ENCODE results near the gene ADAM30.

Gene ADAM30

GRCh38 chr1:119915517-119915916, 19.2 kb upstream of the ADAM30 start:
- Histone ChIP-seq H3K27me3 (ENCODE audit: low read depth, low read length) (no peaks in the 10 kb centered on the region), H3K36me3 (replicated peaks; ENCODE audit: low read depth, low read length) (peaks cover 58% of the 10 kb centered on the region), H3K9me3 (ENCODE audit: insufficient read depth, low read length) (no peaks in the 10 kb centered on the region), H3K79me2 (ENCODE audit: low read length) (no peaks in the 10 kb centered on the region), H3K4me1 (ENCODE audit: low read length) (no peaks in the 10 kb centered on the region), H2AFZ (ENCODE audit: low read depth, low read length) (no peak overlapping the region), H3K9ac (ENCODE audit: low read length) (no peak overlapping the region), H3K27ac (ENCODE audit: low read length) (no peak overlapping the region), H3K4me3 (ENCODE audit: low read length) (no peak overlapping the region), H4K20me1 (ENCODE audit: insufficient read depth, low read length) (no peaks in the 10 kb centered on the region), H3K4me2 (ENCODE audit: low read length) (no peak overlapping the region)
- TF ChIP-seq EZH2phosphoT487 (IDR thresholded peaks at IDR 0.05; ENCODE audit: low read depth): no peak
- TF ChIP-seq, protein P1, sequence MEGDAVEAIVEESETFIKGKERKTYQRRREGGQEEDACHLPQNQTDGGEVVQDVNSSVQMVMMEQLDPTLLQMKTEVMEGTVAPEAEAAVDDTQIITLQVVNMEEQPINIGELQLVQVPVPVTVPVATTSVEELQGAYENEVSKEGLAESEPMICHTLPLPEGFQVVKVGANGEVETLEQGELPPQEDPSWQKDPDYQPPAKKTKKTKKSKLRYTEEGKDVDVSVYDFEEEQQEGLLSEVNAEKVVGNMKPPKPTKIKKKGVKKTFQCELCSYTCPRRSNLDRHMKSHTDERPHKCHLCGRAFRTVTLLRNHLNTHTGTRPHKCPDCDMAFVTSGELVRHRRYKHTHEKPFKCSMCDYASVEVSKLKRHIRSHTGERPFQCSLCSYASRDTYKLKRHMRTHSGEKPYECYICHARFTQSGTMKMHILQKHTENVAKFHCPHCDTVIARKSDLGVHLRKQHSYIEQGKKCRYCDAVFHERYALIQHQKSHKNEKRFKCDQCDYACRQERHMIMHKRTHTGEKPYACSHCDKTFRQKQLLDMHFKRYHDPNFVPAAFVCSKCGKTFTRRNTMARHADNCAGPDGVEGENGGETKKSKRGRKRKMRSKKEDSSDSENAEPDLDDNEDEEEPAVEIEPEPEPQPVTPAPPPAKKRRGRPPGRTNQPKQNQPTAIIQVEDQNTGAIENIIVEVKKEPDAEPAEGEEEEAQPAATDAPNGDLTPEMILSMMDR (IDR thresholded peaks at IDR 0.05; ENCODE audit: low read depth, low read length): no peak

GRCh38 chr1:119914071-119914470, 17.8 kb upstream of the ADAM30 start:
- no peaks in the 10 kb centered on the region for H3K27me3 ChIP-seq (ENCODE audit: low read depth, low read length)
- no peak overlapping the region for H3K4me3 ChIP-seq (ENCODE audit: low read length)
- no peaks in the 10 kb centered on the region for H3K79me2 ChIP-seq (ENCODE audit: low read length)
- no peak overlapping the region for H3K9ac ChIP-seq (ENCODE audit: low read length)
- H3K36me3 ChIP-seq (replicated peaks; ENCODE audit: low read depth, low read length): peaks cover 52% of the 10 kb centered on the region
- no peaks in the 10 kb centered on the region for H3K4me1 ChIP-seq (ENCODE audit: low read length)
- no peak overlapping the region for H3K27ac ChIP-seq (ENCODE audit: low read length)
- TF ChIP-seq, protein P1 (IDR thresholded peaks at IDR 0.05; ENCODE audit: low read depth, low read length): no peak
- TF ChIP-seq EZH2phosphoT487 (IDR thresholded peaks at IDR 0.05; ENCODE audit: low read depth): no peak
- no peak overlapping the region for H3K4me2 ChIP-seq (ENCODE audit: low read length)
- H2AFZ ChIP-seq (ENCODE audit: low read depth, low read length): no peak overlapping the region
- no peaks in the 10 kb centered on the region for H3K9me3 ChIP-seq (ENCODE audit: insufficient read depth, low read length)
- no peaks in the 10 kb centered on the region for H4K20me1 ChIP-seq (ENCODE audit: insufficient read depth, low read length)

- no peaks in the 10 kb centered on the region for H3K4me1 ChIP-seq (ENCODE audit: low read length)
- no peak overlapping the region for H3K9ac ChIP-seq (ENCODE audit: low read length)
- H2AFZ ChIP-seq (ENCODE audit: low read depth, low read length): no peak overlapping the region
- no peaks in the 10 kb centered on the region for H3K27me3 ChIP-seq (ENCODE audit: low read depth, low read length)
- no peaks in the 10 kb centered on the region for H3K9me3 ChIP-seq (ENCODE audit: insufficient read depth, low read length)
- peaks cover 41% of the 10 kb centered on the region for H3K36me3 ChIP-seq (replicated peaks; ENCODE audit: low read depth, low read length)
- H3K79me2 ChIP-seq (ENCODE audit: low read length): no peaks in the 10 kb centered on the region
- H3K4me3 ChIP-seq (ENCODE audit: low read length): no peak overlapping the region
- TF ChIP-seq, protein P1 (IDR thresholded peaks at IDR 0.05; ENCODE audit: low read depth, low read length): no peak
- TF ChIP-seq EZH2phosphoT487 (IDR thresholded peaks at IDR 0.05; ENCODE audit: low read depth): no peak
- H3K4me2 ChIP-seq (ENCODE audit: low read length): no peak overlapping the region
- H3K27ac ChIP-seq (ENCODE audit: low read length): no peak overlapping the region
- no peaks in the 10 kb centered on the region for H4K20me1 ChIP-seq (ENCODE audit: insufficient read depth, low read length)
Measured at GRCh38 chr1:119912963-119913362, 16.6 kb upstream of the ADAM30 start.

- H3K4me3 ChIP-seq (ENCODE audit: low read length): no peak overlapping the region
- H2AFZ ChIP-seq (ENCODE audit: low read depth, low read length): no peak overlapping the region
- no peaks in the 10 kb centered on the region for H3K27me3 ChIP-seq (ENCODE audit: low read depth, low read length)
- H3K27ac ChIP-seq (ENCODE audit: low read length): no peak overlapping the region
- peaks cover 32% of the 10 kb centered on the region for H3K36me3 ChIP-seq (replicated peaks; ENCODE audit: low read depth, low read length)
- no peaks in the 10 kb centered on the region for H3K9me3 ChIP-seq (ENCODE audit: insufficient read depth, low read length)
- H3K9ac ChIP-seq (ENCODE audit: low read length): no peak overlapping the region
- H3K79me2 ChIP-seq (ENCODE audit: low read length): no peaks in the 10 kb centered on the region
- no peak overlapping the region for H3K4me2 ChIP-seq (ENCODE audit: low read length)
- TF ChIP-seq, protein P1 (IDR thresholded peaks at IDR 0.05; ENCODE audit: low read depth, low read length): no peak
- TF ChIP-seq EZH2phosphoT487 (IDR thresholded peaks at IDR 0.05; ENCODE audit: low read depth): no peak
- no peaks in the 10 kb centered on the region for H3K4me1 ChIP-seq (ENCODE audit: low read length)
- H4K20me1 ChIP-seq (ENCODE audit: insufficient read depth, low read length): no peaks in the 10 kb centered on the region
Measured at GRCh38 chr1:119911775-119912174, 15.5 kb upstream of the ADAM30 start.
